Astrocyte (in vitro differentiated cells and primary cell): ENCODE measurements around the gene FOXC2. TPM values are rescaled to one million over a fixed set of nuclear protein-coding genes. Genes with fewer than 3 reads are reported as not detected.

Source experiments
- DNase-seq: peaks from one replicate; pipeline ENCODE4 v3.0.0-alpha.2; 2010; ENCODE audit warnings: low read depth
- FAIRE-seq: peaks from 2 replicates; lab custom pipeline; 2011; peaks lifted over from hg19 to GRCh38; lab: Jason Lieb, UNC
- H2AFZ ChIP-seq: 2 replicates; pipeline ENCODE4 v1.6.0; 2012; ENCODE audit warnings: low read depth, low read length, inconsistent platforms
- H3K27ac ChIP-seq: 2 replicates; pipeline ENCODE4 v1.5.1; 2011; ENCODE audit warnings: low read depth, low read length, inconsistent platforms
- H3K27me3 ChIP-seq: 2 replicates; pipeline ENCODE4 v1.6.0; 2011; ENCODE audit warnings: low read length, inconsistent platforms; ENCODE audit not compliant: insufficient read depth
- H3K36me3 ChIP-seq: 2 replicates; pipeline ENCODE4 v1.5.1; 2011; ENCODE audit warnings: low read length, inconsistent platforms; ENCODE audit not compliant: insufficient read depth
- H3K4me1 ChIP-seq: 2 replicates; pipeline ENCODE4 v1.5.1; 2011; ENCODE audit warnings: low read length, inconsistent platforms; ENCODE audit not compliant: insufficient read depth
- H3K4me2 ChIP-seq: 2 replicates; pipeline ENCODE4 v1.6.0; 2012; ENCODE audit warnings: low read length, inconsistent platforms
- H3K4me3 ChIP-seq: 2 replicates; pipeline ENCODE4 v1.5.1; 2011; ENCODE audit warnings: low read depth, mild to moderate bottlenecking, low read length, inconsistent platforms; ENCODE audit not compliant: insufficient read depth
- H3K79me2 ChIP-seq: 2 replicates; pipeline ENCODE4 v1.6.0; 2012; ENCODE audit warnings: mild to moderate bottlenecking, low read length, inconsistent platforms; ENCODE audit not compliant: insufficient read depth
- H3K9ac ChIP-seq: 2 replicates; pipeline ENCODE4 v1.6.0; 2012; ENCODE audit warnings: mild to moderate bottlenecking, low read length, inconsistent platforms
- H3K9me3 ChIP-seq: 2 replicates; pipeline ENCODE4 v1.5.1; 2012; ENCODE audit warnings: low read depth, mild to moderate bottlenecking, low read length, inconsistent platforms; ENCODE audit not compliant: insufficient read depth
- H4K20me1 ChIP-seq: 2 replicates; pipeline ENCODE4 v1.6.0; 2012; ENCODE audit warnings: low read length, inconsistent platforms; ENCODE audit not compliant: insufficient read depth
- H3K27ac Mint-ChIP-seq: one replicate; pipeline ENCODE4 v1.8.0; 2021; ENCODE audit warnings: mild to moderate bottlenecking, mixed read lengths; ENCODE audit not compliant: unreplicated experiment
- H3K27me3 Mint-ChIP-seq: one replicate; pipeline ENCODE4 v1.8.0; 2021; ENCODE audit warnings: low read depth, mixed read lengths; ENCODE audit not compliant: unreplicated experiment
- H3K36me3 Mint-ChIP-seq: one replicate; pipeline ENCODE4 v1.8.0; 2021; ENCODE audit warnings: low read depth, mixed read lengths; ENCODE audit not compliant: unreplicated experiment
- H3K4me1 Mint-ChIP-seq: one replicate; pipeline ENCODE4 v1.8.0; 2021; ENCODE audit warnings: low read depth, mixed read lengths; ENCODE audit not compliant: unreplicated experiment
- H3K4me3 Mint-ChIP-seq: one replicate; pipeline ENCODE4 v1.8.0; 2021; ENCODE audit warnings: mild to moderate bottlenecking, moderate library complexity, mixed read lengths; ENCODE audit not compliant: unreplicated experiment
- H3K9me3 Mint-ChIP-seq: one replicate; pipeline ENCODE4 v1.8.0; 2021; ENCODE audit warnings: mild to moderate bottlenecking, mixed read lengths; ENCODE audit not compliant: unreplicated experiment
- CTCF ChIP-seq: IDR thresholded peaks from 2 replicates; pipeline ENCODE4 v1.5.1; 2011; ENCODE audit warnings: low read depth, mild to moderate bottlenecking, inconsistent platforms, low read length, moderate library complexity; ENCODE audit not compliant: insufficient read depth
- EZH2 ChIP-seq: IDR thresholded peaks from 2 replicates; pipeline ENCODE4 v1.6.1; 2012; ENCODE audit warnings: mild to moderate bottlenecking, low read length, inconsistent platforms; ENCODE audit not compliant: insufficient read depth
- total RNA-seq: library from RNA; stranded (reverse); gene quantifications from 2 replicates; pipeline ENCODE4 v1.2.1, GENCODE V29; 2021

FOXC2 gene
- total RNA-seq, 1 donor from 2014 or later = 15.8 TPM

GRCh38 chr16:86534779-86535615, 31.6 kb upstream of the FOXC2 start:
- H3K36me3 ChIP-seq = peaks cover 15% of the 10 kb centered on the region
- no peak for FAIRE-seq
- no peak overlapping the region for H2AFZ ChIP-seq
- Mint-ChIP-seq H3K4me3 (no peak overlapping the region), H3K4me1 (no peaks in the 10 kb centered on the region), H3K27ac (no peak overlapping the region), H3K36me3 (peaks cover 21% of the 10 kb centered on the region), H3K27me3 (no peaks in the 10 kb centered on the region), H3K9me3 (no peaks in the 10 kb centered on the region)
- no peak for DNase-seq
- TF ChIP-seq CTCF (no peak), EZH2 (no peak)
- H3K79me2 ChIP-seq = no peaks in the 10 kb centered on the region
- H3K9me3 ChIP-seq = no peaks in the 10 kb centered on the region
- H3K9ac ChIP-seq = no peak overlapping the region
- H4K20me1 ChIP-seq = no peaks in the 10 kb centered on the region
- H3K4me2 ChIP-seq = no peak overlapping the region
- no peak overlapping the region for H3K27ac ChIP-seq
- no peaks in the 10 kb centered on the region for H3K4me1 ChIP-seq
- H3K4me3 ChIP-seq = no peak overlapping the region
- no peaks in the 10 kb centered on the region for H3K27me3 ChIP-seq

GRCh38 chr16:86536621-86537020, 30.0 kb upstream of the FOXC2 start:
- no peak overlapping the region for H3K4me2 ChIP-seq
- Mint-ChIP-seq H3K4me3 (no peak overlapping the region), H3K9me3 (no peaks in the 10 kb centered on the region), H3K4me1 (no peaks in the 10 kb centered on the region), H3K27ac (no peak overlapping the region), H3K27me3 (no peaks in the 10 kb centered on the region), H3K36me3 (peaks cover 35% of the 10 kb centered on the region)
- H2AFZ ChIP-seq = no peak overlapping the region
- no peak for DNase-seq
- no peaks in the 10 kb centered on the region for H3K4me1 ChIP-seq
- H3K27ac ChIP-seq = no peak overlapping the region
- H3K79me2 ChIP-seq = no peaks in the 10 kb centered on the region
- no peak overlapping the region for H3K9ac ChIP-seq
- H3K36me3 ChIP-seq = peaks cover 26% of the 10 kb centered on the region
- H3K9me3 ChIP-seq = no peaks in the 10 kb centered on the region
- no peaks in the 10 kb centered on the region for H3K27me3 ChIP-seq
- TF ChIP-seq EZH2 (no peak), CTCF (no peak)
- no peak overlapping the region for H3K4me3 ChIP-seq
- no peak for FAIRE-seq
- H4K20me1 ChIP-seq = peaks cover 6% of the 10 kb centered on the region

GRCh38 chr16:86537486-86537885, 29.1 kb upstream of the FOXC2 start:
- H4K20me1 ChIP-seq = peaks cover 6% of the 10 kb centered on the region
- H3K4me1 Mint-ChIP-seq = no peaks in the 10 kb centered on the region
- H3K36me3 ChIP-seq = peaks cover 27% of the 10 kb centered on the region
- no peak for FAIRE-seq
- no peaks in the 10 kb centered on the region for H3K4me1 ChIP-seq
- no peak for DNase-seq
- H2AFZ ChIP-seq = no peak overlapping the region
- no peak overlapping the region for H3K4me2 ChIP-seq
- no peaks in the 10 kb centered on the region for H3K27me3 Mint-ChIP-seq
- H3K4me3 ChIP-seq = no peak overlapping the region
- H3K36me3 Mint-ChIP-seq = peaks cover 32% of the 10 kb centered on the region
- no peak overlapping the region for H3K4me3 Mint-ChIP-seq
- H3K79me2 ChIP-seq = no peaks in the 10 kb centered on the region
- no peaks in the 10 kb centered on the region for H3K9me3 Mint-ChIP-seq
- H3K27ac ChIP-seq = no peak overlapping the region
- H3K9ac ChIP-seq = no peak overlapping the region
- H3K9me3 ChIP-seq = no peaks in the 10 kb centered on the region
- H3K27ac Mint-ChIP-seq = no peak overlapping the region
- no peak for TF ChIP-seq EZH2
- no peaks in the 10 kb centered on the region for H3K27me3 ChIP-seq
